ENCODE measurements around the gene ARID2.

ARID2 gene

GRCh38 chr12:45701296-45701695 is 28.2 kb upstream of the ARID2 start:
- TF ChIP-seq CTCF (IDR thresholded peaks at IDR 0.05; ENCODE audit: low read depth, low read length), result no peak
- H3K9me3 ChIP-seq, result no peaks in the 10 kb centered on the region
- H3K4me3 ChIP-seq (ENCODE audit: low read depth, low read length), result no peak overlapping the region
- H3K4me1 ChIP-seq, result no peaks in the 10 kb centered on the region
- no peak for DNase-seq
- no peaks in the 10 kb centered on the region for H3K36me3 ChIP-seq
- no peaks in the 10 kb centered on the region for H3K27me3 ChIP-seq

- Histone ChIP-seq H3K4me1 (no peaks in the 10 kb centered on the region), H3K4me3 (ENCODE audit: low read depth, low read length) (no peak overlapping the region), H3K36me3 (no peaks in the 10 kb centered on the region), H3K27me3 (no peaks in the 10 kb centered on the region), H3K9me3 (no peaks in the 10 kb centered on the region)
- TF ChIP-seq CTCF (IDR thresholded peaks at IDR 0.05; ENCODE audit: low read depth, low read length), result no peak
- DNase-seq, result no peak
These were observed 25.6 kb upstream of the ARID2 start for GRCh38 chr12:45703942-45704341.

DNA sequence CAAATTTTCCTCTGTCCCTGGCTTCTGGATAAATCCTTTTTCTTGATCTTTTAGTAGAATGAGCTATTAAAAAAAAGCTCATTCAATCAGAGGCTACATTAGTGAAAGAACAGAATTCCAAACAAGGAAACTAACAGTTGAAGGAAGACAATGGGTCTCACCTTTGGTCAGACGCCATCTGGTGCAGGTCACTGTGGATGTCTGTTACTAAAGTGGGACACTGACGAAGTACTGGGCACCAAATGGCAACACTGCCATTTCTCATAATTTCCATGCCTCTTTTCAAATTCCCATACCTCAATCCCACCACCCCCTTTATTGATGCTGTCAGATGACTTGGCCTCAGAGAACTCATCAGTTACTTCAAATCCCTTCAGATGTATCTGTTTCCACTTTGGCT is 24.5 kb upstream of the ARID2 start:
- TF ChIP-seq CTCF (IDR thresholded peaks at IDR 0.05; ENCODE audit: low read depth, low read length), result no peak
- no peaks in the 10 kb centered on the region for H3K27me3 ChIP-seq
- H3K36me3 ChIP-seq, result no peaks in the 10 kb centered on the region
- no peaks in the 10 kb centered on the region for H3K9me3 ChIP-seq
- no peak for DNase-seq
- H3K4me3 ChIP-seq (ENCODE audit: low read depth, low read length), result no peak overlapping the region
- H3K4me1 ChIP-seq, result no peaks in the 10 kb centered on the region

DNA sequence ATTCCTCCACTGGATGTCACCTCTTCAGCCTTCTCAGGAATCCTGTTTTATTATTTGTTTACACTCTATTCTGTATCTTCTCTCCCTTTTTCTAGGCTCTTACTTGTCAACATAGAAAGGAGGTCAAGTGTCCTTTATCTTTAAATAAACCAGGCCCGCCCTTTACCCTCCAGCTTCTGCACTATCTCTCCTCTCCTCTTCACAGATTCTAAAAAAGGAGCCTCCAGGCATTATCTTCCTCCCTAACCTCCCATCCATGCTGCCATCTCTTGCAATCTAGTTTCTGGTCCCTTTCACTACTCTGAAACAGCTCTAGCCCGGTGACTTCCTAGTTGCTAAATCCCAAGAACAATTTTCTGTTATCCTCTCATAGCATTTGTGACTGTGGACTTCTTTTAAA is 24.1 kb upstream of the ARID2 start:
- DNase-seq, result no peak
- Histone ChIP-seq H3K36me3 (no peaks in the 10 kb centered on the region), H3K4me1 (no peaks in the 10 kb centered on the region), H3K9me3 (no peaks in the 10 kb centered on the region), H3K27me3 (no peaks in the 10 kb centered on the region), H3K4me3 (ENCODE audit: low read depth, low read length) (no peak overlapping the region)
- no peak for TF ChIP-seq CTCF (IDR thresholded peaks at IDR 0.05; ENCODE audit: low read depth, low read length)

DNA sequence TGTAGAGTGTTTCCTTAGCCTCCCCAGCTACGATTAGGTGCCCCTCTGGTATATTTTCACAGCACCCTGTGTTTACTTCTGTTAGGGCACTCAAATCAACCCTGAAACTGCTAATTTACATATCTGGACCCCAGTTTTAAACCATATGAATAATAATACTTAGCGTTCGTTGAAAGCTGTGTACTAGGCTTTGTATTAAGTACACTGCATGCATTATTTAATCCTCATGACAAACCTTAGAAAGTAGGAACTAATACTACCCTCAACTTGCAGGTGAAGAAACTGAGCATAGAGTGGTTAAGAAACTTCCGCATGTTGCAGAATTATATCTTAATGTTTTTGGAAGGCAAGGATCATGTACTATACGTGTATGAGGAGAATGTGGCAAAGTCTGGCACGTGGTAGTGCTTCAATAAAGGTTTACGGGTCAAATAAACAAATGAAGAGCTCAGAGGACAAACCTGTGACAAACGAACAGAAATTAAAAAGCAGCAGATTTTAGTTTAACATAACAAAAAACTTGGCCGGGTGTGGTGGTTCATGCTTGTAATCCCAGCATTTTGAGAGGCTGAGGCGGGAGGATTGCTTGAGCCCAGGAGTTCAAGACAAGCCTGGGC is 22.2 kb upstream of the ARID2 start:
- DNase-seq, result no peak
- Histone ChIP-seq H3K4me3 (ENCODE audit: low read depth, low read length) (no peak overlapping the region), H3K4me1 (no peaks in the 10 kb centered on the region), H3K36me3 (no peaks in the 10 kb centered on the region), H3K9me3 (no peaks in the 10 kb centered on the region), H3K27me3 (no peaks in the 10 kb centered on the region)
- no peak for TF ChIP-seq CTCF (IDR thresholded peaks at IDR 0.05; ENCODE audit: low read depth, low read length)

GRCh38 chr12:45708363-45708762 is 21.1 kb upstream of the ARID2 start:
- no peak for DNase-seq
- no peak overlapping the region for H3K4me3 ChIP-seq (ENCODE audit: low read depth, low read length)
- H3K9me3 ChIP-seq, result no peaks in the 10 kb centered on the region
- no peaks in the 10 kb centered on the region for H3K36me3 ChIP-seq
- no peak for TF ChIP-seq CTCF (IDR thresholded peaks at IDR 0.05; ENCODE audit: low read depth, low read length)
- no peaks in the 10 kb centered on the region for H3K4me1 ChIP-seq
- no peaks in the 10 kb centered on the region for H3K27me3 ChIP-seq

Measured in BE2C (cell line).